DLD1 (cell line): Measurements from ENCODE around the gene PSME1.

Source experiments
- in situ Hi-C: cut with HindIII; loops from 2 replicates; pipeline ENCODE4 v1.10.0; 2017; ENCODE audit warnings: low sequenced_read_pairs

Gene PSME1

DNA sequence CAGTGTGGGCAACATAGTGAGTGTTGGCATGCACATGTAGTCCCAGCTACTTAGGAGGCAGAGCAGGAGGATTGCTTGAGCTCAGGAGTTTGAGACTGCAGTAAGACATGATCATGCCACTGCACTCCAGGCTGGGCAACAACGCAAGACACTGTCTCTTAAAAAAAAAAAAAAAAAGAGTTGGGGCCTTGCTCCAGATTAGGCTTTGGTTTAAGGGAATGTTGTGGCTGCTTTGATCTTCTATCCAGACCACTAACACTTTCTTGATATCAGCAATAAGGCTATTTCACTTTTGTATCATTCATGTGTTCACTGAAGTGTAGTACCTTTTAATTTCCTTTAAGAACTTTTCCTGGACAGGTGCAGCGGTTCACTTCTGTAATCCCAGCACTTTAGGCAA lies 8.3 kb upstream of the PSME1 start:
- in situ Hi-C loops, result no loop called here

DNA sequence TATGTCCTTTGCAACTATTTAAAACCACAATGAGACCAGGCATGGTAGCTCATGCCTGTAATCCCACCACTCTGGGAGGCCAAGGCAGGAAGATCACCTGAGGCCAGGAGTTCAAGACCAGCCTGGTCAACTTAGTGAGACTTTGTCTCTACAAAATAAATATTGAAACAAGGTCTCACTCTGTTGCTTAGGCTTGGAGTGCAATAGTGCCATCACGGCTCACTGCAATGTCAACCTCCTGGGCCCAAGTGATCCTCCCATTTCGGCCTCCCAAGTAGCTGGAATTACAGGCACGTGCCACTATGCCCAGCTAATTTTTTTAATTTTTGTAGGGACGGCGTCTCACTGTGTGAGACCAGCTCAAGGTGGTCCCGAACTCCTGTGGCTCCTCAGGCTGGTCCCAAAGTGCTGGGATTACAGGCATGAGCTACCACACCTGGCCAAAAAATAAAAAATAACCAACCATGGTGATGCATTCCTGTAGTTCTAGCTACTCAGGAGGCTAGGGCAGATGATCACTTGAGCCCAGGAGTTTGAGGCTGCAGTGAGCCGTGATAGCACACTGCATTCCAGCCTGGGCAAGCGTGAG lies 6.5 kb upstream of the PSME1 start:
- in situ Hi-C loops, result no loop called here

DNA sequence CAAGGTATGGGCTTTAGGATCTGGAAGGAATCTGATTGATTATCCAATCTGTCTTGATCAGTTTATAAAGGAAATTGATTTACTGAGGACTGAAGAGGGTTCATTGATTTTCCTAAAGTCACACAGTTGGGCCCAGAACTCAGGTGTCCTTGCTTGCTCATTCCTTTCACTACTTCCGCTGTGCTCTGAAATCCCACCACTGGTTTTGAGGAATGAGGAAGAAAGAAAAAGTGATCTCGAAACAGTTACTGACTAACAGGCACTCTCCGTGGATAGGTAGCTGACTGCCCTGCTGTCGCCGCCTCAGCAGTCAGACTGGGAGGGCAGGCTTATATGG lies 5.6 kb upstream of the PSME1 start, which contains the start of gene FITM1:
Gene FITM1, plus strand, starts transcription at position 280 of the 337 bp plus-strand sequence. CDS start 905 bp downstream, outside the sequence.
- in situ Hi-C loops, result no loop called here

DNA sequence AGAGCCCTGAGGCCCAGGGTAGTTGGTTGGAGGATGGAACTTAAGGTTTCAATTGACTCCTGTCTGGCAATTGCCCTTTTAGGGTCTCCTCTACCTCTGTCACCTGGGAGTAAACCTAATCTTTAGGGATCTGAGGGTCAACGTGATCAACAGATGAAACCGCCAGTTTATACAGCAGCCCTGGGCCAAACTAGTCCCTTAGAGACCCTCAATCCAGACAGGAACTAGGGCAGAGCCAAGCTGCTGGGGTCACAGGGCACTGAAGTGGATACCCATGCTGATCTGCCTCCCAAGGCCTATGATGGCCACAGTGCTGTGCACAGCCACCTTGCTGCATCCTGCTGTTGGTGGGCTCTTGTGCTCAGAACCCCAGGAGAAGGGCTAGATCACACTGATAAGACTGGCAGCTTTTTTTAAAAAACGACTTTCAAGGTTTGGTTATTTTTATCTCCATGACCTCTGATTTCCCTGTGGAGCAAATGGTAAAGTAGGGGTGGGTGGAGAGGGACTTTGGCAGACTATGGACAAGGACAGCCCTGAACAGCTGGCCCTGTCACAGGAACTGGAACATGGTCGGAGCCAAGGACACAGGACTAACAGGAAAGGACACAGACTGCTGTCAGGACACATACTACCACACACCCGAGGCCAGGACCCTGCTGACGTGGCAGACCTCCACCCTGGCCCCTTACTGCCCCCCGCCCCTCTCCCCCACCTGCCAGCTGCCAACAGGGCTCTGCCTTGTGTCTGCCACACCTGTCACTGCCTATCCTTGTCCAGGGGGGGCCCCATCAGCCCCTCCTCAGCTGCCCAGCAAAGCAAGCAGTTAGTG lies 5.1 kb upstream of the PSME1 start:
- in situ Hi-C loops, result no loop called here

DNA sequence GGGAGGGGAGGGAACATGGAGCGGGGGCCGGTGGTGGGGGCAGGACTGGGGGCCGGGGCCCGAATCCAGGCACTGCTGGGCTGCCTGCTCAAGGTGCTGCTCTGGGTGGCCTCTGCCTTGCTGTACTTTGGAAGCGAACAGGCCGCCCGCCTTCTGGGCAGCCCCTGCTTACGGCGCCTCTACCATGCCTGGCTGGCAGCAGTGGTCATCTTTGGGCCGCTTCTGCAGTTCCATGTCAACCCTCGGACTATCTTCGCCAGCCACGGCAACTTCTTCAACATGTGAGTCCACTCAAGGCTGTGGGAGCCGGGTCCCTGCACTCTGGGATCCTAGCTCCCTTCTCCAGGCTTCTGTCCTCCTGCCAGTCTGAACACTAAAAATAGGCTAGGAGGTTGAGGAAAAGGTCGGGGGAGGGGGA lies 4.4 kb upstream of the PSME1 start:
- in situ Hi-C loops, result no loop called here

DNA sequence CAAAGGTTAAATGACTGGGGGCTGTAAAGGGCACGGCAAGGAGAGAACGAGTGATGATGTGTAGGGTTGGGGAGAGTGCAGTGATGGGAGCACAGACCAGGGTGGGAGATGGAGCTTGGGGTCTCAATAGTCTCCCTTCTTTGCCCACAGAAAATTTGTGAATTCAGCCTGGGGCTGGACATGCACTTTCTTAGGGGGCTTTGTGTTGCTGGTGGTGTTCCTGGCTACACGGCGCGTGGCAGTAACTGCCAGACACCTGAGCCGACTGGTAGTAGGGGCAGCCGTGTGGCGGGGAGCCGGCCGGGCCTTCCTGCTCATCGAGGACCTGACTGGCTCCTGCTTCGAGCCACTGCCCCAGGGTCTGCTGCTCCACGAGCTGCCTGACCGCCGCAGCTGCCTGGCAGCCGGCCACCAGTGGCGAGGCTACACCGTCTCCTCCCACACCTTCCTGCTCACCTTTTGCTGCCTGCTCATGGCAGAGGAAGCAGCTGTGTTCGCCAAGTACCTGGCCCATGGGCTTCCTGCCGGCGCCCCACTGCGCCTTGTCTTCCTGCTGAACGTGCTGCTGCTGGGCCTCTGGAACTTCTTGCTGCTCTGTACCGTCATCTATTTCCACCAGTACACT lies 3.8 kb upstream of the PSME1 start:
- in situ Hi-C loops, result no loop called here

DNA sequence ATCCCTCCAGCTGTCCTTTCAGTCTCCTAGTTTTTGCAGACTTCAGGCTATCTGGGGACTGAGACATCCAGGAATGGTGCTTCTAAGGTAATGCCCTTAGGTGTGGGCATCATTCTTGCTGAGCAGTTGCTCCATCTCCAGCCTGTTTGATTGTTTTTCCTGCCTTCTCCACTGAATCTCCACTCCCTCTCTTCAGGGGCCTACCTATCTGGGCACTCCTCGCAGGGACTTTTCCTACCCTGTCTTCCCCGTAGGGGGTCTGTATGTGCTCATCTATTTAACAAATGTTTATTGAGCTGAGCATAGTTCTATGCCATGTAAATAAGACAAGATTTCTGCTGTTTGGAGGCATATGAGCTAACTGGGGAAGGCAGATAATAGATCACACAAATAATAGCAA lies 3.0 kb upstream of the PSME1 start:
- in situ Hi-C loops, result no loop called here

DNA sequence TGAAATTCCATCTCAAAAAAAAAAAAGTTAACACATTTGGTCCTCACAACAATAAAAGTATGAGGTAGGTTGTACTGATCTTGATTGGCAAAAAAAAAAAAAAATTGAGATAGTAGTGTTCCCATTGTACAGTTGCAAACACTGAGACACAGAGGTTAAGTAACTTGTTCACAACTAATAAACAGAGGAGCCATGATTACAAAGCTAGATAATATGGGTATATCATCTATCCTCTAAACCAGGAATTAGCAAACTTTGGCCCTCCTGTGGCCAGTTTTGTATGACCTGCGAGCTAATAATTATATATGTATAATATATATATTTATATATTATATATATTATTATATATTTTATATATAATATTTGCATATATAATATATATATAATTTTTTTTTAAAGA lies 2.3 kb upstream of the PSME1 start:
- in situ Hi-C loops, result no loop called here

DNA sequence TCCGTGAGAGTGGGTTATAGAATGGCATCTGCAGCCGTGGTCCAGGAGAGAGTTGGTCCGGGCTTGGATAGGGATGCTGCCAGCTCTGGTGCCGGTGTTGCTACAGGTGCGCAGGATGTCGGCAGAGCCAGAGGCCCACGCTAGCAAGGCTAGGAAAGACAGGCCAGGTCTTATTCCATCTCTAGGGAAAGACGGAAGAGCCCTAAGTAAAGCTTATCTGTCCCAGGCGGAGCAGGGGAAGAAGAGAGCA lies 485 bp upstream of the PSME1 start:
- in situ Hi-C loops, result no loop called here

DNA sequence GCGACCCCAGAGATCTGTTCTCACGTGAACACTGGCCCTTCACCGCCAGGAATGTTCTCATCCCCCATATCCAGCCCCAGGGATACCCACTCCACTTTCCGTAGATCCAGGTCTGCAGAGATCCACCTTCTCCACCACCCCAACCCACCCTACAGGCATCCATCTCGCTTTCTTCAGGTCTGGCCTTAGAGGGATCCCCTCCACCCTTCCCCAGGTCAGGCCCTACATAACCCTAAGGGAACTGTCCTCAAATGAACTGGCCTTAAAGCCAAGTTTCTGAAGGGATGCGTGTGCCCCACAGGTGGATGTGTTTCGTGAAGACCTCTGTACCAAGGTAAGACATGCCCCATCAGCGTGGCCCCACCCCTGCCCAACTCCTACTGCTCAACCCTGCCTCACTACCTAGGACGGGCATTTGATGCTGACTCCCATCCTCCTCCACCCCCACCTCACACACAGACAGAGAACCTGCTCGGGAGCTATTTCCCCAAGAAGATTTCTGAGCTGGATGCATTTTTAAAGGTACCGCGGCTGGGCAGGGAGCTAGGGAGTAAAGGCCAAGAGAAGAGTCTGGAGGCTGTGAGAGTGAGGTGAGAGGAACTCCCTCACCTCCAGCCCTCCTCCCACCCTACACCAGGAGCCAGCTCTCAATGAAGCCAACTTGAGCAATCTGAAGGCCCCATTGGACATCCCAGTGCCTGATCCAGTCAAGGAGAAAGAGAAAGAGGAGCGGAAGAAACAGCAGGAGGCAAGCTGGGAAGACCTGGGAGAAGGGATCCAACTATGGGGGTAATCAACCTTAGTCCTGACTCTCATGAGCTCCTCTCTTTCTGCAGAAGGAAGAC lies 912 bp downstream of the PSME1 start:
- in situ Hi-C loops, result no loop called here

DNA sequence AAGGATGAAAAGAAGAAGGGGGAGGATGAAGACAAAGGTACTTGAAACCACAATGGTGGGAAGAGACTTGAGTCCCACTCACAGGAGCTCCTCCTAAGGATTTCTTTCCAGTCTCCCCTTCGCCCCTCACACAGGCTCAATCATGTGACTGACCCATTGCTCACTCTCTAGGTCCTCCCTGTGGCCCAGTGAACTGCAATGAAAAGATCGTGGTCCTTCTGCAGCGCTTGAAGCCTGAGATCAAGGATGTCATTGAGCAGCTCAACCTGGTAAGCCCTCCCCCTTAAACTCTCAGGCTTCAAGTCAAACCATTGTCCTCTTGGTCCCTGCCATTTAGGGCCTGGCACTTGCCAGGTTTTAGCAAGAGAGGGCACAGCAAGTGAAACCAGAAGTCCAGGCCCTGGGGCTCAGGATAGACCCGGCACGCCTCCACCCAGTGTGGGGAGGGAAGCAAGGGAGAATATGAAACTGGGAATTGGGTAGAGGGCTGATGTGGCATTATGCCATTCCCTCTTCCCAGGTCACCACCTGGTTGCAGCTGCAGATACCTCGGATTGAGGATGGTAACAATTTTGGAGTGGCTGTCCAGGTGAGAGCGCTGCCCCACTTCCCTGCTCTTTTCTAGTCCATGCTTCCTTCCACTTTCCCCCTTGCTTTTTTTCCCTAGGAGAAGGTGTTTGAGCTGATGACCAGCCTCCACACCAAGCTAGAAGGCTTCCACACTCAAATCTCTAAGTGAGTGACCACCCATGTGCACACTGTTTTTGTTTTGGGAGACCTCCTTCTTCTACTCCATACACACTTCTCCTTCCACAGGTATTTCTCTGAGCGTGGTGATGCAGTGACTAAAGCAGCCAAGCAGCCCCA lies 1.8 kb downstream of the PSME1 start:
- in situ Hi-C loops, result no loop called here

DNA sequence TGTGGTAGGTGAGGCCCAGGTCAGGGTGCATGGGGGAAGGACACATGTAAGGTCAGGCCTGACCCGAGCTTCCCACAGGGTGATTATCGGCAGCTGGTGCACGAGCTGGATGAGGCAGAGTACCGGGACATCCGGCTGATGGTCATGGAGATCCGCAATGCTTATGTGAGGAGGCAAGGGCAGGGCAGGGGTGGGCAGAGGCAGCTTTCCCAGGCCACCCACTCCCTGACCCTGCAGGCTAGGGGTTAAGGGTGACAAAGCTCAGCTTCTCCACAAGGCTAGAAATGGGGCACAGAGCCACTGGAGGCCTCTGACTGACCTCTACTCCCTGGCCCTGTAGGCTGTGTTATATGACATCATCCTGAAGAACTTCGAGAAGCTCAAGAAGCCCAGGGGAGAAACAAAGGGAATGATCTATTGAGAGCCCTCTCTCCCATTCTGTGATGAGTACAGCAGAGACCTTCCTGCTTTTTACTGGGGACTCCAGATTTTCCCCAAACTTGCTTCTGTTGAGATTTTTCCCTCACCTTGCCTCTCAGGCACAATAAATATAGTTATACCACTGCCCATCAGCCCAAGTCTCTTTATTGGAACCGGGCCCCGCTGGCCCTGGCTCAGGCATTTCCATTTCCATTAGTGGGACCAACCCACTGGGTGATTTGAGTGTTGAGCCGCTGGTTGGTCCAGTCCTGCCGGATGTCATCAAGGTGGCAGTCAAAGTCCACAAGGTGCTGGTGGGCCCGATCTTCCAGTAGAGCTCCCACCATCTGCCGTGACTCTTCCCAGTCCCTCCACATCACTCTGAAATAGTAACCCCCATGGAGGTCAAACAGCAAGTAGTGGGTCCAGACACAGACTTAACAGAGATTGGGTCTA lies 2.6 kb downstream of the PSME1 start:
- in situ Hi-C loops, result no loop called here

DNA sequence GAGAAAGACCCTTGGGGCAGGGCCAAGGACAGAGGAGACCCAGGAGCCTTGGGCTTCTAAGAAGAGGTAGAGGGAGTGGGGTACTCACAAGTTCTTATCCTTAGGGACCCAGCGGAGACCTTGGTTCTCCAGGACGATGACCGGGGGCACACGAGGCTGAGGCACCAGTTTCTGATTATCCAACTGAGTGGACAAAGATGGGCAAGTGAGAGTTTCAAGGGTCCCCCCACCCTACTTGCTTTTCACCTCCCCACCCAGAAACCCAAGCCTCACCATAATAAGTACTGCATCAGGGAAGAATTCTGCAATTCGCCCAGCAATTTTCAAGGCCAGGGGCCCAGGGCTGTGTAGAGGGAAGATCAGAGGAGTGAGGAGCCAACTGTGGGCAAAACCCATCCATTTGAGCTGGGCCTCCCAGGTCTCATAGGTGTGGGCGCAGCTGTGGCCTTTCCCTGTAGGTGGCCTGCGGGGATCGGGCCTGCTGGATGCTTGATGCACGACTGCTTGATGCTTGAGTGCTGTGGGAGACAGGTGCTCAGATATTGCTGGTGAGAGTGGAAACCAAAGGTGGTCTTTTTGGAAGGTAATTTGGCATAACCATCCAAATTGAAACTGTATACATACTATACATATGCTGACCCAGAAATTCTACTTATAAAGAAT lies 3.4 kb downstream of the PSME1 start:
- in situ Hi-C loops, result no loop called here

DNA sequence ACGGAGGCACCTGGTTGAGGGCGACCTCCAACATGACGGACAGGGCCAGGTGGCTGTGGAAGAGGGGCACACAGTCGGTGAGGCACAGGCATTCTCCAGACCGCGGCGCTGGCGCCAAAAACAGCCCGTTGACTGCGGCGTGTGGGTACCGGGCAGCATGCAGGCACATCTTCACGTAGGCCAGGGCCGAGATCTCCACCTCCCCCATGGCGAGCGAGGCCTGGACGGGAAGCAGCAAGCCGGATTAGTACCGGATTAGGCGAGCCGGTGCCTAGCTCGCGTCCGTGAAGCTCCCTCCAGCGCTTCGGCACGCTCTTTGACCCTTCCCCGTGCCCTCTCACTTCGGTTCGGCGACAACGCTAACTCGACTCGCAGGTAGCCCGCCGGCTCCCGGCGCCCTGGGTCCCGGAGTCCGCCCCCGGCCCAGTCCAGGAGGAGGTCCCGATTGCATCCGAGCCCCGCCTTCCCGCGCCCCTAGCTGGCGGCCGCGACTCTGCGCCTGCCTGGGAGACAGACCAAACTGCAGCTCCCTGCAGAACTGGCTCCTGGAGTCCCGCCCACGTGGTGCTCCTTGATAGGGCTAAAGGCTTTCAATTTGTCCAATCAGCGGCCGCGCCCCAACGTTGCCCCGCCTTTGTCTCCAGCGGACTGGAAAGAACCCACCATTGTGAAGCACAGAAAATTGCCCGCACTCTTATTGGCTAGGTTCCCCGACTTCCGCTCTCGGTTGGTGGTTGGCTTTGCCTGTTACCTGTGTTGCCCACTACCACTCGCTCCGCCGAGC lies 5.3 kb downstream of the PSME1 start, which contains the start of gene EMC9:
Gene EMC9, minus strand, starts transcription at position 495 of the 784 bp plus-strand sequence. Its CDS starts 287 bp downstream, at position 208.
- in situ Hi-C loops, result no loop called here

DNA sequence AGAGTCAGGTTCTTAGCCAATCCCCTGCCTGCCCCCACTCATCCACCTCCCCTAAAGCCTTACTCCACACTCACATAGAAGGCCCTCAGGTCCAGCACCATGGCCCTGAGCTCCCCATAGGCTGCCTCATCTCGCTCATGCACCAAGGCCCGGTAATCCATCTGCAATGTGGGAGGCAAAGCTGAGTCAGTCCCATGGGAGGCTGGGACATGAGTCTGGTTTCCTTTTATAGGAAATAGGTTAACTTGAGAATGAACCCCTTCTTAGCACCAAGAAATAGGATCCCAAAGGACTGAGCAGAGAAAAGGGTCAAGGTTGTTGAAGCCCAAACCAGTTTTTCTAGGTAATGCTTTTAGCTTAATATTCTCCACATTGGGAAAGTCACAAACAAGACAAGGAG lies 7.5 kb downstream of the PSME1 start:
- in situ Hi-C loops, result no loop called here

DNA sequence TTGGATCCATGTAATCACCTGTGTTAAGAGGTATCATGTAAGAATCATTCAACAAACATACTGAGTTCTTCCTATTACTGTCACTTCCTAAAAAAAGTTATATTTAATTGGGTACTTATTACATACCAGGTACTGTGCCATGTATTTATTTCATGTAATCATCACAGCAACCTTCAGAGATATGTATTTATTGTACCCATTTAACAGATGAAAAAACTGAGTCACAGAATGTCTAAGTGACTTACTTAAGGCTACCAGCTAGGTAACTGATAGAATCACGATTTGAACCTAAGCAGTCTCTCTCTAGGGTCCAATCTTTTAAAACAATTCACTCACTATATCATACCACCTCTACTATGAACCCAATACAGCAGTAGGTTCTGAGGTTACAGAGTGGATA lies 8.5 kb downstream of the PSME1 start:
- in situ Hi-C loops, result no loop called here

DNA sequence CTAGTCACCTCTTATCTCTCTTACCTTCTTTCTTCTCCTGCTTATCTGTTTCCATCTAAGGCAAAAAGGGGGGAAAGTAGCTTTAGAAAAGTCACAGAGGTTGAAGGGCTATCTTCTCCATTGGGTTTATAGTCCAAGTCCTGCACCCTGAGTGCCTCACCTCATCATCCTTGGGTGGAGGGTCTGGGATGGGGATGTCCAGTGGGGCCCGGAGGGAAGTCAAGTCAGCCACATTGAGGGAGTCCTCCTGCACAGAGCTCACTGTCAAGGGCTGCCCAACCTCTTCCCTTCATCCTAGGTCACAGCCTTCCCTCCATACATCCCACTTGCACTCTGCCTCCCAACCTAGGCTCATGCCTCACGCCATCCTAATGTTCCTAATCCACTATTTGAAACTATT lies 9.2 kb downstream of the PSME1 start:
- in situ Hi-C loops, result no loop called here
